ENCODE results near the gene LRRC49.
"Not testable (repeated sequence)": the region's sequence is repeated elsewhere in the genome, so short reads cannot be mapped to it uniquely, and the experiment has no call there.

Gene LRRC49

DNA sequence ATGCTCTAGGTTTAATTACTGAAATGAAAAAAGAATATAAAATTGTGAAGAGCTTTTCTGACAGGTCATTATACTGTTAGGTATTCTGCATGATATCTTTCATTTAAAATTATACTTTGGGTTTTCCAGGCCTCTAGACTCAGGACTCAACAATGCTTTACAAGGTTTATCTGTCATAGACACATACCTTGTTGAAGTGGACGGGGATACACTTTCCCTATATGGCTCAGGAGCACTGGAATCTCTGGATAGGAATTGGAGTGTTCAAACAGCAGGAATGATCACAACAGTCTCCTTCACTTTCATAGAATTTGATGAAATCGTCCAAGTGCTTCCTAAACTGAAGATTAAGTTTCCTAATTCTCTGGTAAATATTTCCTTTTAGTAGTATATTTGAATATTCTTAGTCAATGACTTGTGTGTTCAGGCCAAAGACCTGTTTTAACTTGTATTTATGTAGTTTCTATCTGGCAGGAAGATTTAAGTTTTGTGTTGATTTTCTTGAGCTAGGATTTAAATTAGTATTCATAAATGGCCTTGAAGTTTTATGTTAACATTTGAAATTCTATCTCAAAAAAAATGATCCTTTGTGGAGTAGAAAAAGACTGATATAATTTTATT lies 115.7 kb downstream of the LRRC49 start:
- DNase-seq (ENCODE audit: low spot score): no peak
- TF ChIP-seq, protein P1, sequence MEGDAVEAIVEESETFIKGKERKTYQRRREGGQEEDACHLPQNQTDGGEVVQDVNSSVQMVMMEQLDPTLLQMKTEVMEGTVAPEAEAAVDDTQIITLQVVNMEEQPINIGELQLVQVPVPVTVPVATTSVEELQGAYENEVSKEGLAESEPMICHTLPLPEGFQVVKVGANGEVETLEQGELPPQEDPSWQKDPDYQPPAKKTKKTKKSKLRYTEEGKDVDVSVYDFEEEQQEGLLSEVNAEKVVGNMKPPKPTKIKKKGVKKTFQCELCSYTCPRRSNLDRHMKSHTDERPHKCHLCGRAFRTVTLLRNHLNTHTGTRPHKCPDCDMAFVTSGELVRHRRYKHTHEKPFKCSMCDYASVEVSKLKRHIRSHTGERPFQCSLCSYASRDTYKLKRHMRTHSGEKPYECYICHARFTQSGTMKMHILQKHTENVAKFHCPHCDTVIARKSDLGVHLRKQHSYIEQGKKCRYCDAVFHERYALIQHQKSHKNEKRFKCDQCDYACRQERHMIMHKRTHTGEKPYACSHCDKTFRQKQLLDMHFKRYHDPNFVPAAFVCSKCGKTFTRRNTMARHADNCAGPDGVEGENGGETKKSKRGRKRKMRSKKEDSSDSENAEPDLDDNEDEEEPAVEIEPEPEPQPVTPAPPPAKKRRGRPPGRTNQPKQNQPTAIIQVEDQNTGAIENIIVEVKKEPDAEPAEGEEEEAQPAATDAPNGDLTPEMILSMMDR (IDR thresholded peaks at IDR 0.05; ENCODE audit: extremely low read depth, insufficient read depth, missing control alignments): no peak
- in situ Hi-C loops (cut with MboI; ENCODE audit: low pct_unique_long_range_greater_than_20kb, low sequenced_read_pairs, unreplicated experiment): loop anchor here (25.0 kb wide), 1 partner anchor 404 kb away; no protein-coding TSS in a partner anchor

DNA sequence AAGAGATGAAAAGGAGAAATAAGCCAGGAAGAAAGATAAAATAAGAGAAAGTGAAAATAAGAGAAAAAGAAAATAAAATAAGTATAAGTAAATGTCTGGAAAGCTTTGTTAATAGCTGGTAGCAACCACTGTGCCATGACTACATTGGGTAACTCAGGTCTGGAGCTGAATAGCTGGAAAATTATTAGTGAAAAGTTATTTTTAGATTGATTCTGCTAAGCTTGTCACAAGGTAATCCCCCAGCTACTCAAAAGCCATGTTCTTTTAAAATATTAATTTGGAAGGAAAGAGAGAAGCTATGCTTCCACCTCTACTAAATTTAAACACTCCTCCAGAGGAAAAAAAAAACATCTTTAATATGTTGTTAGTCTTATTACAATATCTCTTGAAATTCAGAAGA lies 117.8 kb downstream of the LRRC49 start:
- in situ Hi-C loops (cut with MboI; ENCODE audit: low pct_unique_long_range_greater_than_20kb, low sequenced_read_pairs, unreplicated experiment): loop anchor here (25.0 kb wide), 1 partner anchor 402 kb away; no protein-coding TSS in a partner anchor
- DNase-seq (ENCODE audit: low spot score): no peak
- TF ChIP-seq, protein P1 (IDR thresholded peaks at IDR 0.05; ENCODE audit: extremely low read depth, insufficient read depth, missing control alignments): no peak

GRCh38 chr15:71010997-71011396 lies 118.4 kb downstream of the LRRC49 start:
- DNase-seq (ENCODE audit: low spot score): no peak
- in situ Hi-C loops (cut with MboI; ENCODE audit: low pct_unique_long_range_greater_than_20kb, low sequenced_read_pairs, unreplicated experiment): loop anchor here (25.0 kb wide), 1 partner anchor 401 kb away; no protein-coding TSS in a partner anchor
- TF ChIP-seq, protein P1 (IDR thresholded peaks at IDR 0.05; ENCODE audit: extremely low read depth, insufficient read depth, missing control alignments): no peak

DNA sequence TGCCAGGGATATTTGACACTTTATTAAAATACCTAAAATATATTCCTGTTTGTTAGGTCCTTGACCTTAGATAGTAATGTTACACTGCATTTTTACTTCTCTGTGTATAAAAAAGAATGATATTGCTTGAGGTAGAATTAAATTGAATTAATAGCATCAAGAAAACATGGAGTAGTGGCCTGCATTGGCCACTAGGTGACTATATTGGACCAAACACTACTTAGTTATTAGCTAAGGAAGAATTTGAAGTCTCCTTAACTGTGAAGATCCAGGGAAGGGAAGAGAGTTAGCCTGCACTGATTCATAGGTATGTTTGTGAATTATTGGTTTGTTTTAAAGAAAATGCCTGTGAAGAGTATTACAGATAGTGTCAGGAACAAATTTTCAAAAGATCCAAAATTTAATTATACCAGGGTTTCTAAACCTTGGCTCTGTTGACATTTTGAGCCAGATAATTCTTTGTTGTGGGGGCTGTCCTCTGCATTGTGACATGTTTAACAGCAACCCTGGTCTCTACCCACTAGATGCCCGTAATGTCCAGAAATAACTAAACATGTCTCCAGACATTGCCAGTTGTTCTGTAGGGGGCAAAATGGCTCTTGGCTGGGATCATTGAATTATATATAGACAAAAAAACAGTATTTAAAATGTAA lies 119.0 kb downstream of the LRRC49 start:
- DNase-seq (ENCODE audit: low spot score): no peak
- in situ Hi-C loops (cut with MboI; ENCODE audit: low pct_unique_long_range_greater_than_20kb, low sequenced_read_pairs, unreplicated experiment): loop anchor here (25.0 kb wide), 1 partner anchor 401 kb away; no protein-coding TSS in a partner anchor
- TF ChIP-seq, protein P1 (IDR thresholded peaks at IDR 0.05; ENCODE audit: extremely low read depth, insufficient read depth, missing control alignments): peak; percentile 62

DNA sequence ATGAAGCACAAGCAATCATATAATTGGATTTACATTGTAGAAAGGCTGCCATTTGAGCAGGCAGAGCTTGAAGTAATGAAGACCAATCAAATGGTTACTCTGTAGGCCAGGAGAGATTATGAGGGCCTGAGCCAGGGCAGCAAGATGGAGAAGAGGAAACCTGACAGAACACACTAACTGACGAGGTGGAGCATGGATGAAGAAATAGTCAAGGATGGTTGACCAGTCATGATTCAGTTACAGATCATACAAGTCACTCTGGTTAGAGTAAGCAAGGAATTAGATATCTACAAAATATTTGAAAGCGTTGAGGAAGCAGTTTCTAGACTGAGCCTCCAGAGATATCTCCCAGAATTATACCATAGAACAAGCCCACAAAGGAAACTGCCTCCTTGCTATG lies 120.8 kb downstream of the LRRC49 start:
- TF ChIP-seq, protein P1 (IDR thresholded peaks at IDR 0.05; ENCODE audit: extremely low read depth, insufficient read depth, missing control alignments): no peak
- DNase-seq (ENCODE audit: low spot score): no peak
- in situ Hi-C loops (cut with MboI; ENCODE audit: low pct_unique_long_range_greater_than_20kb, low sequenced_read_pairs, unreplicated experiment): loop anchor here (25.0 kb wide), 1 partner anchor 399 kb away; no protein-coding TSS in a partner anchor

- TF ChIP-seq, protein P1 (IDR thresholded peaks at IDR 0.05; ENCODE audit: extremely low read depth, insufficient read depth, missing control alignments): no peak
- in situ Hi-C loops (cut with MboI; ENCODE audit: low pct_unique_long_range_greater_than_20kb, low sequenced_read_pairs, unreplicated experiment): loop anchor here (25.0 kb wide), 1 partner anchor 397 kb away; no protein-coding TSS in a partner anchor
- DNase-seq (ENCODE audit: low spot score): no peak
Observed at GRCh38 chr15:71015342-71015741, 122.7 kb downstream of the LRRC49 start.

GRCh38 chr15:71031232-71031631 lies 138.6 kb downstream of the LRRC49 start:
- DNase-seq (ENCODE audit: low spot score); in situ Hi-C loops (cut with MboI; ENCODE audit: low pct_unique_long_range_greater_than_20kb, low sequenced_read_pairs, unreplicated experiment): not testable (repeated sequence)

GRCh38 chr15:71035478-71035877 lies 142.9 kb downstream of the LRRC49 start:
- DNase-seq (ENCODE audit: low spot score); in situ Hi-C loops (cut with MboI; ENCODE audit: low pct_unique_long_range_greater_than_20kb, low sequenced_read_pairs, unreplicated experiment): not testable (repeated sequence)
